ENCODE data around the gene GATAD2A. TPM values are rescaled to one million over a fixed set of nuclear protein-coding genes. Genes with fewer than 3 reads are reported as not detected.

GATAD2A gene
- total RNA-seq, 4 donors from 2014 or later: 34.9 to 60.5 (median 42.5) TPM

DNA sequence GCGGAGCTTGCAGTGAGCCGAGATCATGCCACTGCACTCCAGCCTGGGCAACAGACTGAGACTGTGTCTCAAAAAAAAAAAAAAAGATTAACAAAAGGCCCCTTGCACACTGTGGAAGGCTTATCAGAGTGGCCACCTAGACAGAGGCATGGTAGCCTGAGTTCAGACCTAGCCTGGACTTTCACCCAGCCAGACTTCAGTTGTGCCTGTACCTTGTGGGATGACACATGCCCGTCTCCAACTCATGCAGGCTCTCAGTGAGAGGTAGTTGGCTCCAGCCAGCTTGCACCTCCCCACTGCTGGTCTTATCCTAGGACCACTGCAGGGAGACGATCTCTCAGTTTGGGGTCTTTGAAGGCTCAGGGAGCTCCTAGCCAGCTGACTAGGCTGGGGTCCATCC, 52.2 kb downstream of the GATAD2A start:
- WGBS: 97% methylated on average over 4 of the region's 4 CpGs
- Histone ChIP-seq H3K27me3 (no peaks in the 10 kb centered on the region), H3K4me3 (no peak overlapping the region), H3K9me3 (no peaks in the 10 kb centered on the region), H3K36me3 (peaks cover 0 to 8% (median 0%) of the 10 kb centered on the region in 4 donors), H3K4me1 (peaks cover 47 to 59% (median 53%) of the 10 kb centered on the region in 4 donors), H3K27ac (replicated peaks in 1 of 4) (no peak overlapping the region)
- TF ChIP-seq POLR2AphosphoS5 (IDR thresholded peaks at IDR 0.05): no peak
- no peak for TF ChIP-seq EP300 (IDR thresholded peaks at IDR 0.05)
- TF ChIP-seq POLR2A (IDR thresholded peaks at IDR 0.05; ENCODE audit: low read depth): no peak
- TF ChIP-seq CTCF (IDR thresholded peaks at IDR 0.05): no peak
- no peak for DNase-seq (ENCODE audit: extremely low spot score)
- intact Hi-C loops (cut with DNase I): no loop called here

DNA sequence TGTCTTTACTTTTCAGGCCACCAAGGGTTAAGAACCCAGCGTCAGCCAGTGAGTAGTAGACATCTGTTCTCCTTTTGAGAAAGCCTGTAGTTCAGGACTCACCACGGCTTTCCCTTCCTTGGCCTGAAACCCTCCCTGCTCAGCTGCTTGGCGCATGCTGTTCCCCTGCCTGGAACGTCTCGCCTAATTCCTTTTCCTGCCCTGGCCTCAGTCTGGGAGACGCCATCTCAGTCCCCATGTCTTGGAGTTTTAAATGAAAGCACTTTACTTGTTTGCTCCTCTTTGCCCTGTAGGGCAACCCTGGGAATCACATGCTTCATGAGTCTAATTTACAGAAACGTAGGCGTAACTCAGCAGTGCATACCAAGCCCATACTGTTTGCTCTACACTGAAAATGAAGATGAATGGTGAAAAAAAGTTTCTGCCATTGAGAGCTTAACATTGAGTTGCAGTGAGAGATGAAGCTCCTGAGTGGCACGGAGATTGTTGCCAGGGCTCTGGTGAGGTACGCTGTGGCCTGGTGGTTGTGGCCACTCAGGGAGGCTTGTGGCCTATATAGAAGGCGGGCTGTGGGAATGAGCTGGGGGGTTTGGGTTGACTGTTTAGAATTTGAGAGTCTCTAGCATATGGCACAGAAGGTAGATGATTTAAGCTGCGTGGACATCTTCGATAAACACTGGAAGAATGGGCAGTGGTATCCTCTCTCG, 52.8 kb downstream of the GATAD2A start:
- DNase-seq (ENCODE audit: extremely low spot score): no peak
- Histone ChIP-seq H3K36me3 (peaks cover 0 to 8% (median 0%) of the 10 kb centered on the region in 4 donors), H3K27me3 (no peaks in the 10 kb centered on the region), H3K4me3 (no peak overlapping the region), H3K4me1 (peaks cover 53 to 64% (median 59%) of the 10 kb centered on the region in 4 donors), H3K9me3 (no peaks in the 10 kb centered on the region), H3K27ac (replicated peaks in 1 of 4) (peak overlapping the region in 3 of 4 donors; percentile 5 to 81 (median 71))
- no peak for TF ChIP-seq POLR2AphosphoS5 (IDR thresholded peaks at IDR 0.05)
- no peak for TF ChIP-seq POLR2A (IDR thresholded peaks at IDR 0.05; ENCODE audit: low read depth)
- intact Hi-C loops (cut with DNase I): no loop called here
- 74% methylated on average over 14 of the region's 14 CpGs for WGBS

DNA sequence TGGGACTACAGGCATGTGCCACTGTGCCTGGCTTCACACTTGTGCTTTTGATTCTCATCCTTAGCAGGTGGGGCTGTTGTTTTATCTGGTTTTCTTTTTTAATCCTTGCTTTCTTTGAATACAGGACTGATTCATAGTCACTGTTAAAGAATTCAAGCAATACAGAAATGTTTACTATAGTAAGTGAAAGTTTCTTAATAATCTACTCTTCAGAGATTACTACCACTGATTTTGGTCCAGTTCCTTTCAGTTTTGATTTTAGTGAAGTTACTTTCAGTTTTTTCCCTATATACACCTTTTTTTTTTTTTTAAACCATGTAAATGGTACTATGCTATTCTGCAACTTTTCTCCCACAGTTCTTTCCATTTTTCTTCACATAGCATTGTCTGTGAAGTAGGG, 53.6 kb downstream of the GATAD2A start:
- Histone ChIP-seq H3K27me3 (no peaks in the 10 kb centered on the region), H3K9me3 (no peaks in the 10 kb centered on the region), H3K36me3 (peaks cover 0 to 8% (median 0%) of the 10 kb centered on the region in 4 donors), H3K27ac (replicated peaks in 1 of 4) (peak overlapping the region; percentile 44 to 81 (median 65)), H3K4me3 (no peak overlapping the region), H3K4me1 (peaks cover 61 to 72% (median 67%) of the 10 kb centered on the region in 4 donors)
- intact Hi-C loops (cut with DNase I): no loop called here
- no peak for DNase-seq (ENCODE audit: extremely low spot score)
- TF ChIP-seq POLR2AphosphoS5 (IDR thresholded peaks at IDR 0.05): no peak
- TF ChIP-seq POLR2A (IDR thresholded peaks at IDR 0.05; ENCODE audit: low read depth): no peak
- no peak for TF ChIP-seq EP300 (IDR thresholded peaks at IDR 0.05)
- no peak for TF ChIP-seq CTCF (IDR thresholded peaks at IDR 0.05)

GRCh38 chr19:19459707-19460251, 54.3 kb downstream of the GATAD2A start:
- intact Hi-C loops (cut with DNase I): no loop called here
- TF ChIP-seq POLR2AphosphoS5 (IDR thresholded peaks at IDR 0.05): no peak
- no peak for TF ChIP-seq POLR2A (IDR thresholded peaks at IDR 0.05; ENCODE audit: low read depth)
- TF ChIP-seq CTCF (IDR thresholded peaks at IDR 0.05): no peak
- TF ChIP-seq EP300 (IDR thresholded peaks at IDR 0.05): no peak
- Histone ChIP-seq H3K9me3 (no peaks in the 10 kb centered on the region), H3K4me1 (peaks cover 67 to 80% (median 74%) of the 10 kb centered on the region in 4 donors), H3K27ac (replicated peaks in 1 of 4) (peak overlapping the region; percentile 59 to 81 (median 68)), H3K36me3 (peaks cover 0 to 8% (median 2%) of the 10 kb centered on the region in 4 donors), H3K27me3 (no peaks in the 10 kb centered on the region), H3K4me3 (peak overlapping the region in 3 of 4 donors; percentile 5 to 28 (median 9))
- WGBS: 53% methylated on average over 8 of the region's 8 CpGs
- no peak for DNase-seq (ENCODE audit: extremely low spot score)

DNA sequence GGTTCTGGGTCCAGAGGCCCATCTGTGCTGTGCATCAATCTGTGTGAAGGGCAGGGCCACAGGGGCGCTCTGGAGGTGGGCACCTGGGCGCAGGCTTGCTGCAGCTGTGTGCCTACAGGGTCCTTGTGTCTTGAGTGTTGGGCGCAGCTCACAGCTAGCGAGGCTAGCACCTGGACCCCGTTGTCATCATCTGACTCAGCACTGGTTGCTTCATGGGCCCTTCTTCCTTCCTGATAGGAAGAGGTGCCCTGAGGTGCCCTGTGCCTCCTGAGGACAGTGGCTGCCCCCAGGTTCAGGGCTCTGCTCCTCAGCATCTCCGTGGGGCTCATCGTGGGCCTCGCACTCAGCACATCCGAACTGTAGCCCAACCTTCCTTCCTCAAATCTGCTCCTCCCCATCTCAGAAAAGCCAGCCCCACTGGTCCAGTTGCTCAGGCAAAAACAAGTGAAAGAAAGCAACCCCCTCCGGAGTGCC, 54.8 kb downstream of the GATAD2A start:
- intact Hi-C loops (cut with DNase I): no loop called here
- no peak for TF ChIP-seq CTCF (IDR thresholded peaks at IDR 0.05)
- TF ChIP-seq POLR2A (IDR thresholded peaks at IDR 0.05; ENCODE audit: low read depth): no peak
- no peak for TF ChIP-seq POLR2AphosphoS5 (IDR thresholded peaks at IDR 0.05)
- no peak for TF ChIP-seq EP300 (IDR thresholded peaks at IDR 0.05)
- no peaks in the 10 kb centered on the region for H3K27me3 ChIP-seq
- no peaks in the 10 kb centered on the region for H3K9me3 ChIP-seq
- DNase-seq (ENCODE audit: extremely low spot score): no peak
- WGBS: 69% methylated on average over 8 of the region's 10 CpGs
- H3K4me1 ChIP-seq: peaks cover 68 to 83% (median 76%) of the 10 kb centered on the region in 4 donors
- H3K4me3 ChIP-seq: peak overlapping the region; percentile 5 to 28 (median 14)
- peaks cover under 1 to 12% (median 7%) of the 10 kb centered on the region in 4 donors for H3K36me3 ChIP-seq
- H3K27ac ChIP-seq (replicated peaks in 1 of 4): peak overlapping the region; percentile 59 to 81 (median 68)

All from esophagus muscularis mucosa (tissue), 4 donors.